ENCODE measurements around the gene PRDM2.

Gene PRDM2

GRCh38 chr1:13809461-13810159 is 109.6 kb downstream of the PRDM2 start:
- Histone ChIP-seq H3K27ac (no peak overlapping the region), H3K36me3 (no peaks in the 10 kb centered on the region; the same call in 1 of the 2 replicates), H3K9me3 (ENCODE audit: severe bottlenecking) (no peaks in the 10 kb centered on the region), H3K4me3 (ENCODE audit: low read depth, low read length) (no peak overlapping the region), H3K27me3 (ENCODE audit: insufficient read depth, low read depth, severe bottlenecking) (no peaks in the 10 kb centered on the region)
- DNase-seq, result peak; percentile 24
- TF ChIP-seq CTCF (IDR thresholded peaks at IDR 0.05; ENCODE audit: low read depth, low read length), result no peak

- Histone ChIP-seq H3K4me3 (ENCODE audit: low read depth, low read length) (no peak overlapping the region), H3K36me3 (no peaks in the 10 kb centered on the region; the same call in 1 of the 2 replicates), H3K27me3 (ENCODE audit: insufficient read depth, low read depth, severe bottlenecking) (no peaks in the 10 kb centered on the region), H3K9me3 (ENCODE audit: severe bottlenecking) (no peaks in the 10 kb centered on the region), H3K27ac (no peak overlapping the region)
- no peak for TF ChIP-seq CTCF (IDR thresholded peaks at IDR 0.05; ENCODE audit: low read depth, low read length)
- no peak for DNase-seq
These were observed 112.7 kb downstream of the PRDM2 start for GRCh38 chr1:13812456-13813397.

- Histone ChIP-seq H3K9me3 (ENCODE audit: severe bottlenecking) (no peaks in the 10 kb centered on the region), H3K36me3 (no peaks in the 10 kb centered on the region; the same call in 1 of the 2 replicates), H3K27me3 (ENCODE audit: insufficient read depth, low read depth, severe bottlenecking) (no peaks in the 10 kb centered on the region), H3K27ac (no peak overlapping the region), H3K4me3 (ENCODE audit: low read depth, low read length) (no peak overlapping the region)
- TF ChIP-seq CTCF (IDR thresholded peaks at IDR 0.05; ENCODE audit: low read depth, low read length), result peak; percentile 68
- DNase-seq, result peak; percentile 62
These were observed 113.5 kb downstream of the PRDM2 start for GRCh38 chr1:13813398-13814012.

GRCh38 chr1:13814131-13814530 is 114.1 kb downstream of the PRDM2 start:
- no peak for TF ChIP-seq CTCF (IDR thresholded peaks at IDR 0.05; ENCODE audit: low read depth, low read length)
- Histone ChIP-seq H3K36me3 (no peaks in the 10 kb centered on the region), H3K27me3 (ENCODE audit: insufficient read depth, low read depth, severe bottlenecking) (no peaks in the 10 kb centered on the region), H3K9me3 (ENCODE audit: severe bottlenecking) (no peaks in the 10 kb centered on the region), H3K27ac (no peak overlapping the region), H3K4me3 (ENCODE audit: low read depth, low read length) (no peak overlapping the region)
- no peak for DNase-seq

GRCh38 chr1:13816016-13816760 is 116.2 kb downstream of the PRDM2 start:
- no peak overlapping the region for H3K4me3 ChIP-seq (ENCODE audit: low read depth, low read length)
- no peak for DNase-seq
- no peaks in the 10 kb centered on the region for H3K9me3 ChIP-seq (ENCODE audit: severe bottlenecking)
- H3K36me3 ChIP-seq, result no peaks in the 10 kb centered on the region
- H3K27ac ChIP-seq, result no peak overlapping the region
- no peak for TF ChIP-seq CTCF (IDR thresholded peaks at IDR 0.05; ENCODE audit: low read depth, low read length)
- H3K27me3 ChIP-seq (ENCODE audit: insufficient read depth, low read depth, severe bottlenecking), result no peaks in the 10 kb centered on the region

Data from WERI-Rb-1 (cell line).